HepG2 (cell line): ENCODE data around the gene RALB. TPM values are rescaled to one million over a fixed set of nuclear protein-coding genes. Genes with fewer than 3 reads are reported as not detected.

Experiments
- ATAC-seq: fragments of 200-7000 bp; cut with Tn5 transposase; 3 replicates; pipeline ENCODE4 v1.9.1; 2020; ENCODE audit warnings: mild to moderate bottlenecking, moderate library complexity
- BruUV-seq: library from RNA; stranded (reverse); fragments of 400-500 nt; replicated peaks from 2 replicates; lab custom pipeline; 2021; lab: Mats Ljungman, UMichigan
- CTCF ChIA-PET: fragments of 300-600 bp; formaldehyde crosslinking; extraction: SDS; loops from one replicate; lab custom pipeline; 2021; ENCODE audit warnings: low total read pairs, inconsistent platforms, low intra/inter-chr PET ratio; lab: Yijun Ruan, JAX
- POLR2A ChIA-PET: fragments of 350-600 bp; sonication (Branson Sonifier 250); formaldehyde crosslinking; loops from one replicate; lab custom pipeline; 2020; ENCODE audit warnings: antibody characterized with exemption, inconsistent platforms; lab: Yijun Ruan, JAX
- DNase-seq: peaks from one replicate; pipeline ENCODE4 v3.0.0-alpha.2; 2015; ENCODE audit warnings: low spot score
- FAIRE-seq: peaks from 3 replicates; lab custom pipeline; 2011; peaks lifted over from hg19 to GRCh38; lab: Jason Lieb, UNC
- H2AFZ ChIP-seq: one replicate; pipeline ENCODE4 v1.6.1; 2011; ENCODE audit warnings: low read length, inconsistent platforms
- H3K27ac ChIP-seq: fragments of 300-600 bp; 3 replicates; pipeline ENCODE4 v1.8.0; 2011; ENCODE audit warnings: mixed run types, mild to moderate bottlenecking, mixed read lengths, low read length, inconsistent platforms; ENCODE audit not compliant: insufficient read depth; ENCODE audit errors: extremely low read length
- H3K27me3 ChIP-seq, 2 experiments: fragments of 200-600 bp in 1 of 2; 2 replicates in 1 of 2; 3 replicates in 1 of 2; pipeline versions ENCODE4 v1.6.0 to v1.8.0; 2011; ENCODE audit warnings: low read length in 2 of 2, mild to moderate bottlenecking in 2 of 2, moderate library complexity in 2 of 2, inconsistent platforms in 1 of 2; ENCODE audit not compliant: insufficient read depth in 2 of 2, control insufficient read depth in 1 of 2
- H3K36me3 ChIP-seq, 2 experiments: fragments of 200-600 bp in 1 of 2; replicated peaks in 1 of 2; 2 replicates in 1 of 2; 3 replicates in 1 of 2; pipeline versions ENCODE4 v1.5.1 to v1.8.0; 2011; ENCODE audit warnings: low read length in 2 of 2, inconsistent platforms in 1 of 2; ENCODE audit not compliant: insufficient read depth in 2 of 2, control insufficient read depth in 1 of 2
- H3K4me1 ChIP-seq: 2 replicates; pipeline ENCODE4 v1.5.1; 2012; ENCODE audit warnings: low read length, inconsistent platforms; ENCODE audit not compliant: insufficient read depth
- H3K4me2 ChIP-seq: 2 replicates; pipeline ENCODE4 v1.6.0; 2011; ENCODE audit warnings: low read depth, low read length, inconsistent platforms
- H3K4me3 ChIP-seq, 3 experiments: fragments of 200-600 bp in 1 of 3; sonication (generic), shearing (Covaris generic) in 1 of 3; replicated peaks in 1 of 3; 2 replicates each; pipeline ENCODE4 v1.5.1; 2011 to 2016; ENCODE audit warnings: low read length in 3 of 3, inconsistent platforms in 2 of 3, low read depth in 2 of 3, mild to moderate bottlenecking in 2 of 3, control low read depth in 1 of 3, mixed read lengths in 1 of 3; ENCODE audit not compliant: insufficient read depth in 1 of 3
- H3K79me2 ChIP-seq: one replicate; pipeline ENCODE4 v1.6.1; 2011; ENCODE audit warnings: low read length, inconsistent platforms; ENCODE audit not compliant: insufficient read depth
- H3K9ac ChIP-seq: 2 replicates; pipeline ENCODE4 v1.6.0; 2011; ENCODE audit warnings: mild to moderate bottlenecking, low read depth, low read length, inconsistent platforms; ENCODE audit not compliant: insufficient read depth
- H3K9me3 ChIP-seq: 2 replicates; pipeline ENCODE4 v1.5.1; 2012; ENCODE audit warnings: mild to moderate bottlenecking, low read length
- H4K20me1 ChIP-seq: 2 replicates; pipeline ENCODE4 v1.6.0; 2011; ENCODE audit warnings: inconsistent platforms, mild to moderate bottlenecking, low read length, moderate library complexity; ENCODE audit not compliant: insufficient read depth
- NFAT5 ChIP-seq: sonication (generic); formaldehyde crosslinking; IDR thresholded peaks from 2 replicates; pipeline ENCODE4 v1.4.0; 2020; ENCODE audit warnings: missing genetic modification reagents
- RNF2 ChIP-seq: fragments of 450-650 bp; conservative IDR thresholded peaks from 2 replicates; pipeline ENCODE4 v1.6.1; 2016; ENCODE audit warnings: low read depth
- THAP8 ChIP-seq: sonication (generic); formaldehyde crosslinking; IDR thresholded peaks from 2 replicates; pipeline ENCODE4 v1.5.1; 2020; ENCODE audit warnings: missing genetic modification reagents, mild to moderate bottlenecking, borderline replicate concordance
- ZMYM4 ChIP-seq: sonication (generic); formaldehyde crosslinking; IDR thresholded peaks from 2 replicates; pipeline ENCODE4 v1.8.1; 2023; ENCODE audit warnings: mild to moderate bottlenecking, missing genetic modification reagents
- ZNF44 ChIP-seq: sonication (generic); formaldehyde crosslinking; IDR thresholded peaks from 2 replicates; pipeline ENCODE4 v1.5.1; 2020; ENCODE audit warnings: mild to moderate bottlenecking, missing genetic modification reagents
- ZNF567 ChIP-seq: sonication (generic); formaldehyde crosslinking; IDR thresholded peaks from 2 replicates; pipeline ENCODE4 v1.8.1; 2023; ENCODE audit warnings: mild to moderate bottlenecking, missing genetic modification reagents, borderline replicate concordance
- WGBS: methylation state at CpG from one replicate; pipeline ENCODE4 v1.1.6; 2017; ENCODE audit warnings: low lambda C conversion rate; 5-methylcytosine and 5-hydroxymethylcytosine counted together
- in situ Hi-C: cut with HindIII; loops from 2 replicates; pipeline ENCODE4 v1.10.0; 2017; ENCODE audit warnings: low pct_unique_long_range_greater_than_20kb; ENCODE audit not compliant: extremely low pct_ligation_motif_present
- intact Hi-C: fragments of 100-400 bp; cut with micrococcal nuclease; formaldehyde crosslinking; loops from one replicate; pipeline ENCODE4 v1.10.0; 2022; ENCODE audit not compliant: unreplicated experiment
- polyA plus RNA-seq, 8 experiments: library from polyadenylated mRNA; depleted of rRNA in 3 of 8; stranded (reverse) in 7 of 8; unstranded in 1 of 8; fragments of >200 nt; fragmentation: Illumina TruSeq in 4 of 8; extraction: Trizol in 4 of 8; gene quantifications; 2 replicates each; pipeline versions ENCODE4 v1.2.1 to v1.2.3, GENCODE V29; 2011 to 2016; ENCODE audit warnings: low read depth in 4 of 8, missing spikeins in 1 of 8, mixed read lengths in 1 of 8; ENCODE audit not compliant: insufficient read depth in 1 of 8
- total RNA-seq, 5 experiments: library from RNA; depleted of rRNA; stranded (reverse); fragments of >200 nt; fragmentation: Illumina TruSeq; extraction: Trizol; gene quantifications; 2 replicates each; pipeline ENCODE4 v1.2.3, GENCODE V29; 2016; ENCODE audit warnings: low read depth in 1 of 5

The RALB gene
- total and polyA plus RNA-seq, 2 of the 13 experiments (the other 11 are each of a cell fraction or from before 2014, with no cell fraction given) = 37.8 to 43.2 TPM

GRCh38 chr2:120208381-120209353 is 44.0 kb upstream of the RALB start:
- Histone ChIP-seq H3K27ac (no peak overlapping the region), H2AFZ (no peak overlapping the region), H3K9me3 (no peaks in the 10 kb centered on the region), H3K4me3 (no peak overlapping the region), H3K4me2 (no peak overlapping the region), H4K20me1 (no peaks in the 10 kb centered on the region), H3K4me1 (peaks cover 16% of the 10 kb centered on the region), H3K36me3 (no peaks in the 10 kb centered on the region), H3K9ac (no peak overlapping the region), H3K27me3 (peaks cover 2 to 26% of the 10 kb centered on the region in 2 experiments; a peak in 3 of 5 replicates), H3K79me2 (no peaks in the 10 kb centered on the region)
- no peak for TF ChIP-seq ZNF567 (CRISPR knock-in tag)
- no peak for TF ChIP-seq NFAT5 (CRISPR knock-in tag)
- no peak for TF ChIP-seq ZNF44
- TF ChIP-seq ZMYM4 (CRISPR knock-in tag) = no peak
- no peak for TF ChIP-seq RNF2
- TF ChIP-seq THAP8 (CRISPR knock-in tag) = no peak
- no peak for DNase-seq
- in situ Hi-C loops = loop anchor here (10.0 kb wide), 1 partner anchor 106 kb away; no protein-coding TSS in a partner anchor
- FAIRE-seq = no peak
- ATAC-seq = no peak
- 50% methylated on average over 9 of the region's 10 CpGs for WGBS
- intact Hi-C loops = no loop called here
- ChIA-PET CTCF (no interaction called here), POLR2A (interaction anchor here (1.4 kb wide), 1 partner anchor 530 kb away, joined by 4 read pairs; the partner anchor contains the start of gene TMEM177)
- no TSS peak for BruUV-seq
